Measurements from ENCODE around the gene MGAT4D. TPM values are rescaled to one million over a fixed set of nuclear protein-coding genes. Genes with fewer than 3 reads are reported as not detected.
A peak's percentile ranks its signal among the peaks of the same experiment; 100 is the strongest.
"Not testable (repeated sequence)": the region's sequence is repeated elsewhere in the genome, so short reads cannot be mapped to it uniquely, and the experiment has no call there.

Gene MGAT4D
- total and polyA plus RNA-seq, 4 experiments from 2014 or later: not detected

DNA sequence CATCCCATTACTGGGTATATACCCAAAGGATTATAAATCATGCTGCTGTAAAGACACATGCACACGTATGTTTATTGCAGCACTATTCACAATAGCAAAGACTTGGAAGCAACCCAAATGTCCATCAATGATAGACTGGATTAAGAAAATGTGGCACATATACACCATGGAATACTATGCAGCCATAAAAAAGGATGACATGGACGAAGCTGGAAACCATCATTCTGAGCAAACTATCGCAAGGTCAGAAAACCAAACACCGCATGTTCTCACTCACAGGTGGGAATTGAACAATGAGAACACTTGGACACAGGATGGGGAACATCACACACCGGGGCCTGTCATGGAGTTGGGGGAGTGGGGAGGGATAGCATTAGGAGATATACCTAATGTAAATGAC, 15.7 kb upstream of the MGAT4D start:
- H3K4me3 Mint-ChIP-seq; intact Hi-C loops (cut with micrococcal nuclease): not testable (repeated sequence)

DNA sequence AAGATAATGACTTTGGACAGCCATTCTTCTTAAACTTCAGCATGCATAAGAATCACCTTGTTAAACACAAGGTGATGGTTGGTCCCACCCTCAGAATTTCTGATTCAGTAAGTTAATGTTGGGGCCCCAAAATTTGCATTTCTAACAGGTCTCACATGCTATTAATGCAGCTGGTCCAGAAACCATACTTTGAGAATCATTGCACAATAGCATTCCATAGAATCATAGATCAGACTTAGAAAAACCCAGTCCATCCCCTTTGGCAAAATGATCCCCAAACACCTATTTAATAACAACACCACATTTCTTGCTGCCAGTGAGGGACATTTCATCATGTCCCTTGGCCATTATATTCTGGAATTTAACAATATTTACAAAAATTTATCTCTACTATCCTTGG, 6.2 kb upstream of the MGAT4D start:
- Mint-ChIP-seq H3K36me3 (no peaks in the 10 kb centered on the region), H3K27ac (no peak overlapping the region), H3K4me3 (no peak overlapping the region), H3K9me3 (peaks cover 0 to 8% (median 0%) of the 10 kb centered on the region in 8 donors), H3K27me3 (peaks cover 44 to 47% of the 10 kb centered on the region in 2 donors), H3K4me1 (no peaks in the 10 kb centered on the region)
- Histone ChIP-seq H3K27ac (ENCODE audit: low read depth, low read length) (no peak overlapping the region), H3K36me3 (ENCODE audit: insufficient read depth, low read length) (no peaks in the 10 kb centered on the region), H3K9me3 (ENCODE audit: control insufficient read depth in 1 of 2, low read length in 2 of 2) (no peaks in the 10 kb centered on the region), H3K4me3 (ENCODE audit: low read length in 2 of 2) (no peak overlapping the region), H3K27me3 (ENCODE audit: insufficient read depth, low read length) (peaks cover 12% of the 10 kb centered on the region), H3K4me1 (ENCODE audit: insufficient read depth, low read length) (no peaks in the 10 kb centered on the region)
- ChIA-PET CTCF (ENCODE audit: partially characterized antibody) (no interaction called here), POLR2A (ENCODE audit: partially characterized antibody) (no interaction called here)
- DNase-seq: no peak
- intact Hi-C loops (cut with micrococcal nuclease): no loop called here

More for the DNA sequence above, 15.7 kb upstream of the MGAT4D start:
- DNase-seq; H3K36me3 ChIP-seq (ENCODE audit: insufficient read depth, low read length); H3K4me1 ChIP-seq (ENCODE audit: insufficient read depth, low read length); H3K27me3 ChIP-seq (ENCODE audit: insufficient read depth, low read length); H3K4me3 ChIP-seq (ENCODE audit: low read length in 2 of 2); H3K27ac Mint-ChIP-seq; POLR2A ChIA-PET (ENCODE audit: partially characterized antibody); H3K9me3 ChIP-seq (ENCODE audit: control insufficient read depth in 1 of 2, low read length in 2 of 2); H3K36me3 Mint-ChIP-seq; H3K4me1 Mint-ChIP-seq; H3K27ac ChIP-seq (ENCODE audit: low read depth, low read length): not testable (repeated sequence)
- Mint-ChIP-seq H3K9me3 (peaks cover 0 to 11% (median 0%) of the 10 kb centered on the region in 8 donors), H3K27me3 (peaks cover 15 to 36% of the 10 kb centered on the region in 2 donors)
- CTCF ChIA-PET (ENCODE audit: partially characterized antibody): interaction anchor here (1.4 kb wide), 1 partner anchor 10 kb away, joined by 6 read pairs; the partner anchor contains the start of gene ELMOD2

DNA sequence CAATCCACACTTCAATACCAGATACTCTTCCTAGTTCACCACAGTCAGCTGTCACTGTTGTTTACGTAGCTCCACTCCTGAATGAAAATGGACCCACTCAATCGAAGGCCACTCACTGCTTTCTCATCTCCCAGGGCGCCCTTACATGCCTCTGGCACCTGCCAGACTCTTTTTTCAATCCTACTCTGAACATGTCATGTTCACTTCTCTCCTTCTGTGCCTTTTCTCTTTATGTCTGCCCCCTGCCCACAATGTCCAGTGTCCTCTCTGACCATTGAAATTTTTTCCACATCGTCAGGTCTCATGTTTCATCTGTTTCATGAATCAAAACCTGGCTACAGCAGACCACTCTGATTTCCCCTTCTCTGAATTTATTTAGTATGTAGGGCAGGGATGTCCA, 1.3 kb upstream of the MGAT4D start:
- POLR2A ChIA-PET (ENCODE audit: partially characterized antibody): no interaction called here
- CTCF ChIA-PET (ENCODE audit: partially characterized antibody): interaction anchor here (1.0 to 2.0 kb wide), 3 partner anchors 10 to 25 kb away, joined by 3 to 6 read pairs (median 4); partner anchors contain the start of gene ELMOD2
- peaks cover 0 to 8% (median 5%) of the 10 kb centered on the region in 4 donors for H3K4me1 Mint-ChIP-seq

DNA sequence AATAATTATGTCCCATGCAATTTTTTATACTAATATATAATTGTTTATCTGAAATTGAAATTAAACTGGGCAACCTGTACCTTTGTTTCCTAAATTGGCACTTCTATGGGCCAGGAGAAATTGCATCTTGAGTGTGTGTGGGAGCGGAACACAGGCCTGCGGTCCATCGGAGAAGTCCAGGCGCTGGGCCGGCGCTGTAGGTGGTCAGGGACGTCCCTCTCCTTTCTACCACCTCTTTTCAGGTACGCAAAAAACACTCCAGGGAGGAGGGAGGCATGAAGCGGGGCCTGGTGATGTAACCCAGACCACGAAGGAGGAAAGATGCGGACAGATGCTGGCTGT, 717 bp downstream of the MGAT4D start:
- Mint-ChIP-seq H3K9me3 (no peaks in the 10 kb centered on the region), H3K27me3 (peaks cover 46 to 51% of the 10 kb centered on the region in 2 donors), H3K36me3 (no peaks in the 10 kb centered on the region), H3K4me1 (peaks cover 0 to 8% (median 5%) of the 10 kb centered on the region in 4 donors), H3K4me3 (peak overlapping the region in 6 of 8 donors; percentile 23 to 72 (median 56)), H3K27ac (no peak overlapping the region)
- Histone ChIP-seq H3K4me1 (ENCODE audit: insufficient read depth, low read length) (no peaks in the 10 kb centered on the region), H3K36me3 (ENCODE audit: insufficient read depth, low read length) (no peaks in the 10 kb centered on the region), H3K9me3 (ENCODE audit: control insufficient read depth in 1 of 2, low read length in 2 of 2) (no peaks in the 10 kb centered on the region), H3K27ac (ENCODE audit: low read depth, low read length) (no peak overlapping the region), H3K4me3 (ENCODE audit: low read length in 2 of 2) (no peak overlapping the region), H3K27me3 (ENCODE audit: insufficient read depth, low read length) (peaks cover 22% of the 10 kb centered on the region)
- CTCF ChIA-PET (ENCODE audit: partially characterized antibody): no interaction called here
- intact Hi-C loops (cut with micrococcal nuclease): no loop called here
- POLR2A ChIA-PET (ENCODE audit: partially characterized antibody): no interaction called here
- DNase-seq: no peak

More for the DNA sequence above, 1.3 kb upstream of the MGAT4D start:
- no peaks in the 10 kb centered on the region for H3K9me3 Mint-ChIP-seq
- Histone ChIP-seq H3K27ac (ENCODE audit: low read depth, low read length) (no peak overlapping the region), H3K4me1 (ENCODE audit: insufficient read depth, low read length) (no peaks in the 10 kb centered on the region), H3K27me3 (ENCODE audit: insufficient read depth, low read length) (peaks cover 22% of the 10 kb centered on the region), H3K36me3 (ENCODE audit: insufficient read depth, low read length) (no peaks in the 10 kb centered on the region), H3K9me3 (ENCODE audit: control insufficient read depth in 1 of 2, low read length in 2 of 2) (no peaks in the 10 kb centered on the region), H3K4me3 (ENCODE audit: low read length in 2 of 2) (no peak overlapping the region)
- no peaks in the 10 kb centered on the region for H3K36me3 Mint-ChIP-seq
- H3K27me3 Mint-ChIP-seq: peaks cover 48 to 57% of the 10 kb centered on the region in 2 donors
- intact Hi-C loops (cut with micrococcal nuclease): no loop called here
- no peak overlapping the region for H3K27ac Mint-ChIP-seq
- no peak for DNase-seq
- H3K4me3 Mint-ChIP-seq: peak overlapping the region in 1 of 8 donors; percentile 18

DNA sequence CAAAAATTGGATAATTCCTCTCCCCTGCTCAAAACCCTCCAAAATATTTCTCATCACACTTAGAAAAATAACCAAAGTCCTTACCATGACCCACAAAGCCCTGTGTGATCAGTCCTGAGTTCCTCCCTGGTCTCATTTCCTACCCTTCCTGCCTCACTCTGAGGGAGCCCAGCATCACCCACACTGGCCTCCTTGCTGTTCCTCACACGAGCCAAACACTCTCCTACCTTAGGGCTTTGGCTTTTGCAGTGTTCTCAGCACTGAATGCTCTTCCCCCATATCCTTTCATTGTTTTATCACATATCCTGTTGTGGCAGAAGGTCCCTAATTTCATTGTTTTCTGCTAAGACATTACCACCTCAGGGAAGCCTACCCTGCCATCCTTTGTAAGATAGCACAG, 12.2 kb downstream of the MGAT4D start:
- Histone ChIP-seq H3K36me3 (ENCODE audit: insufficient read depth, low read length) (no peaks in the 10 kb centered on the region), H3K9me3 (ENCODE audit: control insufficient read depth in 1 of 2, low read length in 2 of 2) (no peaks in the 10 kb centered on the region), H3K27me3 (ENCODE audit: insufficient read depth, low read length) (no peaks in the 10 kb centered on the region), H3K4me1 (ENCODE audit: insufficient read depth, low read length) (no peaks in the 10 kb centered on the region), H3K4me3 (ENCODE audit: low read length in 2 of 2) (no peak overlapping the region), H3K27ac (ENCODE audit: low read depth, low read length) (no peak overlapping the region)
- ChIA-PET CTCF (ENCODE audit: partially characterized antibody) (no interaction called here), POLR2A (ENCODE audit: partially characterized antibody) (no interaction called here)
- intact Hi-C loops (cut with micrococcal nuclease): no loop called here
- DNase-seq: no peak
- Mint-ChIP-seq H3K27ac (no peak overlapping the region), H3K36me3 (no peaks in the 10 kb centered on the region), H3K9me3 (peaks cover 2 to 12% (median 6%) of the 10 kb centered on the region in 8 donors), H3K4me1 (no peaks in the 10 kb centered on the region), H3K27me3 (peaks cover 2 to 10% of the 10 kb centered on the region in 2 donors), H3K4me3 (no peak overlapping the region)

DNA sequence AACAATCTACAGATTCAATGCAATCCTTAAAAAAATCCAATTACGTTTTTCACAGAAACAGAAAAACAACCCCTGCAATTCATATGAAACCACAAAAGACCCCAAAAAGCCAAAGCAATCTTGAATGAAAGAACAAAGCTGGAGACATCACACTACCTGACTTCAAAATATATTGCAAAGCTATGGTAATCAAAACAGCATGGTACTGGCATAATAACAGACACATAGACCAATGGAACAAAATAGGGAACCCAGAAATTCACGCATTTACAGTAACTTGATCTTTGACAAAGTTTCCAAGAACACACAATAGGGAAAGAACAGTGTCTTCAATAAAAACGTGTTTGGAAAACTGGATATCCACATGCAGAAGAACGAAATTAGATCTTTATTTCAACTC, 14.6 kb downstream of the MGAT4D start:
- ChIA-PET CTCF (ENCODE audit: partially characterized antibody) (no interaction called here), POLR2A (ENCODE audit: partially characterized antibody) (no interaction called here)
- no peak for DNase-seq
- Mint-ChIP-seq H3K27me3 (peaks cover 4 to 12% of the 10 kb centered on the region in 2 donors), H3K9me3 (peaks cover 2 to 12% (median 6%) of the 10 kb centered on the region in 8 donors), H3K4me1 (no peaks in the 10 kb centered on the region), H3K27ac (no peak overlapping the region), H3K36me3 (no peaks in the 10 kb centered on the region), H3K4me3 (no peak overlapping the region)
- H3K27me3 ChIP-seq (ENCODE audit: insufficient read depth, low read length): no peaks in the 10 kb centered on the region
- no peaks in the 10 kb centered on the region for H3K36me3 ChIP-seq (ENCODE audit: insufficient read depth, low read length)
- H3K4me1 ChIP-seq (ENCODE audit: insufficient read depth, low read length): no peaks in the 10 kb centered on the region
- H3K4me3 ChIP-seq (ENCODE audit: low read length in 2 of 2): no peak overlapping the region
- intact Hi-C loops (cut with micrococcal nuclease): no loop called here
- H3K9me3 ChIP-seq (ENCODE audit: control insufficient read depth in 1 of 2, low read length in 2 of 2): no peaks in the 10 kb centered on the region
- H3K27ac ChIP-seq (ENCODE audit: low read depth, low read length): no peak overlapping the region

DNA sequence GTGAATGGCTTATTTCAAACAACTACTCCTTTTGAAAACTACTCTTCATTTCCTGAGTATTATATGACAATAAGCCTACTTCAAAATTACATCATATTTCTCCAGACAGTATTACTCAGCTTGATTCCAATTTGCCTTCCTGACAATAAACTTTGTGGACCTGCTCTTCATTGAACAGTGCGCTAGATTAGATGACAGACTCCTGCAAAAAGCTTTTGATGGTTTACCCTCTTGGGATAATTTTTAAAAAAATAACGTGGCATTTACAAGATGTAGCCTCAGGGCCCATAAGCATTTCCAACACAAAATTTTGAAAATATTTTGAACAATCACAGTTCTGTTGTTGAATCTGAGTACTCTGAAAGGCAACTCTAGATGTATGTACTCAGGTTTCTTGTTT, 25.9 kb downstream of the MGAT4D start:
- no peak overlapping the region for H3K4me3 Mint-ChIP-seq
- H3K4me1 Mint-ChIP-seq: peaks cover 0 to 4% (median 0%) of the 10 kb centered on the region in 4 donors
- no peak for DNase-seq
- CTCF ChIA-PET (ENCODE audit: partially characterized antibody): no interaction called here
- H3K27me3 Mint-ChIP-seq: peaks cover 21 to 26% of the 10 kb centered on the region in 2 donors
- no peaks in the 10 kb centered on the region for H3K36me3 Mint-ChIP-seq
- H3K4me1 ChIP-seq (ENCODE audit: insufficient read depth, low read length): no peaks in the 10 kb centered on the region
- H3K36me3 ChIP-seq (ENCODE audit: insufficient read depth, low read length): no peaks in the 10 kb centered on the region
- H3K9me3 Mint-ChIP-seq: peaks cover 0 to 3% (median 0%) of the 10 kb centered on the region in 8 donors
- H3K4me3 ChIP-seq (ENCODE audit: low read length in 2 of 2): no peak overlapping the region
- no peak overlapping the region for H3K27ac Mint-ChIP-seq
- POLR2A ChIA-PET (ENCODE audit: partially characterized antibody): no interaction called here
- H3K9me3 ChIP-seq (ENCODE audit: control insufficient read depth in 1 of 2, low read length in 2 of 2): no peaks in the 10 kb centered on the region
- intact Hi-C loops (cut with micrococcal nuclease): no loop called here
- H3K27me3 ChIP-seq (ENCODE audit: insufficient read depth, low read length): no peaks in the 10 kb centered on the region
- no peak overlapping the region for H3K27ac ChIP-seq (ENCODE audit: low read depth, low read length)
